OCI-M2 (cell line): ENCODE data around the gene RDH11.

Experiments used
- DNase-seq: peaks from one replicate; lab custom pipeline; 2025; ENCODE audit not compliant: unreplicated experiment; lab: John Stamatoyannopoulos, UW

The RDH11 gene

GRCh38 chr14:67650694-67651093, 44.9 kb downstream of the RDH11 start:
- DNase-seq, result no peak

DNA sequence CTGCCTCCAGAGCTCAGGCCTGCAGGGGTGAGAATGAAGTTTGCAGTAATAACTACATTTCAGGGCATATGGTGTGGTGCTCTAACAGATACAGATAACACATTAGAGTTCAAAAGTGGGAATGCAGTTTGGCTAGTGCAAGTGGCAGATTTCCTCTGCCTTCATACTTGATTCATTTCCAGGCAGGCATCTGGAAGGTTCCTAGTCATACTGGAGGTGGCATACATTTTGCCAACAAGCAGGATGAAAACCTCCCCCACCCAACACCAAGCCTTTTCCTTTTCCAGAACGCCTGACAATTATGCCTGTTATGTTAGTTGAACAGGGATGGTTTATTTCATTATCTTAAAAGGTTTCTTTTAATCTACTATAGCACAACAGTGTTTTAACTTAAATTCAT, 45.4 kb downstream of the RDH11 start:
- DNase-seq, result no peak

- no peak for DNase-seq
Measured at GRCh38 chr14:67646131-67646530, 49.4 kb downstream of the RDH11 start.

- DNase-seq, result no peak
Measured at GRCh38 chr14:67645414-67645813, 50.1 kb downstream of the RDH11 start.

DNA sequence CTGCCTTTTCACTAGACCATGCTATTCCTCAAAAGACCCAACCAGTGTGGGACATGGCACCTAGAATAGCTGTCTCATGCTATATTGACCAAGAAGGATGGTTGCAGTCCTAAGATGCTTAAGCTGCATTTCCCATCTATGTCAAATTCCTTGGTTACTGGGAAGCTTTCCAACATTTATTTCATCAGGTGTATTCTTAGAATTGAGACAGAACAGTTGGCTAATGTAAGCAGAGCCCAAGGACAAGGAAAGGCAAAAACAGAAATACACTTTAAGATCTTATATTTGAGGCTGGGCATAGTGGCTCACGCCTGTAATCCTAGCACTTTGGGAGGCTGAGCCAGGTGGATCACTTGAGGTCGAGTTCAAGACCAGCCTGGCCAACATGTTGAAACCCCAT, 51.1 kb downstream of the RDH11 start:
- DNase-seq, result no peak

- no peak for DNase-seq
Measured at GRCh38 chr14:67643713-67644112, 51.9 kb downstream of the RDH11 start.

DNA sequence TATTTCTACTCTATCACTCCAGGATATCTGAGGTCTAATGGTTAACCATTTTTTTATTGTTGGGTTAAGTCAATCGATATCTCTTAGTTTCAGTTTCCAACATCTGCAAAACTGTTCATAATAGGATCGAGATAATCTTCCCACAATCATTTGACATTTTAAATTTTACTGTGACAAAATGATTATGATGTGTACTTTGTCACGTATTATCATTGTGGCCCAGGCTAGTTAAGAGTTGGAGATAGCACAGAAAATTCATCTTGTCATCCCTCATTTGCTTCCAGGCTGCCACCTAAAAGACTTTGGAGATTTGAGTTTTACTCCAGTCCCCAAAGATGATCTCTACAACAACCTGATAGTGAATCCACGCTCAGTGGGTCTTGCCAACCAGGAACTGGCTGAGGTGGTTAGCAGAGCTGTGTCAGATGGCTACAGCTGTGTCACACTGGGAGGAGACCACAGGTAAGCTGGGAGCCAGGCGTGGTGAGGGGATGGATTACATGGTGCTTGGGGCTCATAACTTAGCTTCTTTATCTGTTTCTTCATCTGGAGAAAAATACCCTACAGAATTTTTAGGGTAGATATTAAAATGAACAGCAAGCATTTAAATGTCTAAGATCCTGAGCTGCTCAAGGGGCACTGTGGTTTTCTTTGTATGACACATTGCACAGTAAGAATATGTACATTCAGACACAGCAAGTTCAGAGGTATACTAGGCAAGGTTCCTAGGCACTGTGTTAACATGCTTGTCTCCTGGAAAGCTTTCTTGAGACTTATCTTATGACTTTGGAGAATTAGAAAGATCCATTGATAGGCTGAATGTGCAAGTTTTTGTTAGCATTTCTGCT, 53.4 kb downstream of the RDH11 start:
- DNase-seq, result no peak

GRCh38 chr14:67641480-67641879, 54.1 kb downstream of the RDH11 start:
- no peak for DNase-seq

DNA sequence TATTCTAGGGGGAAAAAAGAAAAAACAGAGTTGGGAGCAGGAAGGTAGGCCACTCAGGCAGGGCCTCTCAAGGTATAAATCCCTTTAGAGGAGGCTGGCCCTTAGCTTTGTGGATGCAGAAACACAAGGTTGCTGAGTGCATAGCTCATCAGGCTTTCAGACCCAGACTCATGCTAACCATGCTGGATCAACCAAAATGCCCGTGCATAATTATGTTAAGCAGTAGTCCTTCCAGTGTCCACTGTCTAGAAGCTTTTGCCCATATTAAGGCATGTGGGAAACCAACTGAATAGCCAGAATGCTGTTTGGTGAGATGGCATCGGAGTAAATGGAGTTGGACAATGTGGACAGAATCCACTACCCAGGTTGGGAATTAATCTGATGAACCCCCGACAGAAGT, 56.9 kb downstream of the RDH11 start:
- no peak for DNase-seq

- DNase-seq, result peak; percentile 78
Measured at GRCh38 chr14:67636361-67636919, 59.1 kb downstream of the RDH11 start.

GRCh38 chr14:67633451-67634147, 62.0 kb downstream of the RDH11 start:
- no peak for DNase-seq

GRCh38 chr14:67630938-67631337, 64.6 kb downstream of the RDH11 start:
- no peak for DNase-seq

DNA sequence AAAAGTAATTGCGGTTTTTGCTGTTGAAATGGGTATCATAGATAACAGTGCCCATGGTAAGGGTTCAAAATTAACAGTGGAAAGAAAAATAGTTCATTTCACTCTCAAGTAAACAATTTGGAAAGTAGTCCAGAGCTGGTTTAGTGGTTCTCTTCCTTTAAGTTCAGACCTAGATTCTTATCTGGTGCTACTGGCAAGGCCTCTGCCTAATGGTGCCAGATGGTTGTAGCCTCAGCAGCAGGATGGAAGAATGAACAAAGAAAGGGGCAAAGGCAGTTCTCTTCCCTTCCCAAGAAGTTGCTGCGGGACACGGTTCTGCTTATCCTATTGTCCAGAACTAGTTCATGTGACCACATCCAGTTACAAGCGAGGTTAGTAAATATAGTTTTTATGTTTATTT, 65.4 kb downstream of the RDH11 start:
- no peak for DNase-seq

- no peak for DNase-seq
Measured at GRCh38 chr14:67627519-67627918, 68.0 kb downstream of the RDH11 start.
